GM18526 (cell line): ENCODE results near the gene AKIP1.

ENCODE experiments used
- POLR2A ChIP-seq: IDR thresholded peaks from 3 replicates; pipeline ENCODE4 v1.6.1; 2011; ENCODE audit not compliant: insufficient read length; ENCODE audit errors: extremely low read depth

Gene AKIP1

DNA sequence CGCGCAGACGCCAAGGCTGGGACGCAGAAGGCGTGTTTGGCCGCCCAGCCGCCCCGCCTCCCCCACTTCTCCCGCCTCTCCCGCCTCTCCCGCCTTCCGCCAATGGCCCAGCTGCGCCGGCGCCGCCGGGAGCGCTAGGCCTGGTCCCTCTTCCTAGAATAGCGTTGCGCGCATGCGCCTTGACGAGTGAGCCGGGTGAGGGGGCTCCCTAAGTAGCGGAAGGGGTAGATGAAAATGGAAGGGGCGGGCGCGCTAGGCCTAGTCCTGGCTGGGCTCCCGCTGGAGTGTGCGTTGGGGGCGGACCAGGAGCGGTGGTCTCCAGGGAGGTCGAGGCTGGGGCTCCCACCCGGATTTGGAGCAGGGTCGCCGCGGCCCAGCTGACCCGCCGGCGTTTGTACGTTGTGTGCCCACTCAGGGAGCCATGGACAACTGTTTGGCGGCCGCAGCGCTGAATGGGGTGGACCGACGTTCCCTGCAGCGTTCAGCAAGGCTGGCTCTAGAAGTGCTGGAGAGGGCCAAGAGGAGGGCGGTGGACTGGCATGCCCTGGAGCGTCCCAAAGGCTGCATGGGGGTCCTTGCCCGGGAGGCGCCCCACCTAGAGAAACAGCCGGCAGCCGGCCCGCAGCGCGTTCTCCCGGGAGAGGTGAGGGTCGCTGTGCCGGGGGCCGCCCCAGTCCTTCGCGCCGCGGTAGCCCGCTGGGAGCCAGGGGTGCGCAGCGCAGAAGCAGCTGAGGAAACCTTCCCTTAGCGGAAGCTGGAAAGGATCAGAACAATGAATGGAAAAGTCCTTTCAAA, at the start of gene AKIP1:
Gene AKIP1, plus strand, starts transcription at position 161 of the 795 bp plus-strand sequence. Its CDS starts 261 bp downstream, at position 422.
- peak; percentile 63 for TF ChIP-seq POLR2A

DNA sequence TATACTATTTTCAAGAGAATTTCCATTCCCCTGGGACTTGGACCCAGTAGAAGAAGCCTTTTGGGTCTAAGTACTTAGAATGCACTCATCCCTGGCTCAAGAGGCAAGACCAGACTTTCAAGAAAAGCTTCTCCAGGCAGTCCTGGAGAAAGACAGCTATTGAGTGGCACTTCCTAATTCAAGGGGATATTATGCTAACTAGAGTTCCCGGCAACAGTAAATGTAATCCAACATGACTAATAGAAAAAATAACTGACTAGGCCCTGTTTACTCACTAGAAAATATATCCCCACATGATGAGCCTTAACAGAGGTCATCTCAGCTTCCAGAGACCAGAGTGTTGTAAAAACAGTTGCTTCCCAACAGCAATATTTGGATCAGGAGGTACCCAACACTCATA, 47.2 kb upstream of the AKIP1 start:
- no peak for TF ChIP-seq POLR2A

- no peak for TF ChIP-seq POLR2A
These were observed 45.7 kb upstream of the AKIP1 start for GRCh38 chr11:8865304-8865703.

GRCh38 chr11:8867035-8867434, 44.0 kb upstream of the AKIP1 start:
- TF ChIP-seq POLR2A: no peak

- no peak for TF ChIP-seq POLR2A
These were observed 42.9 kb upstream of the AKIP1 start for GRCh38 chr11:8867931-8868631.

DNA sequence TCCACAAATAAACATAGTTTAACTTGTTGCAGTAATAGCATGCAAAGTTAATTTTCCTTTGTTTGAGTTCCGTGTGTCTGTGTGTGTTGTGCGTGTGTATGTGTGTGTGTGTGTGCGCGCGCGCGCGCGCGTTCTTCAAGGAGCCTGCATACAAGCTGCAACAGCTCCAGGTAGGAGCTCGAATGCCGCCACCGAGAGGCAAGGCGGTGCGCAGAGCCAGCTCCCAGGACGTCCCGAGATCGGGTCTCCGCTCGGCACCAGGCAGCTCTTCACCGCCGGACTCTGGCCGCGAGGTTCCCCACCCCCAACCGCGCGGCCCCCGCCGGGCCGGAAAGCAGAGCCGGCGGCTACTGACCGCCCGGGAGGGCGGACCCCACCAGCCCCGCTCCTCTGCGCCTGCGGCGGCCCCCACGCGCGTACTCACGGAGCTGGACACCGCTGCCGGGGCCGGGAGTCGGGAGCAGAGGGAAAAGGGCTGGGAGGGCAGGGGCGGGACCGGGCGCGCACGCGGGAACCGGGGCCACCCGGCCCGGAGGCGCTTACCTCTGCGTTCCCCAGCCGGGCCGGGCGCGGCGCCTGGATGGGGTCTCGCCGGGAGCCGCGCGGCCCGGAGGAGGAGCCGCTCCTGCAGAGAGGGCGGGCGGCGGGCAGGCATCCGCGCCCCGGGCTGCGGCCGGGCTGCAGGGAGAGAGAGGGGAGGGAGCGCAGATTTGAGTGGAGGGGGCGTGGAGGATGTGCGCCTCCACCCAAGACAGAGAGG, 40.4 kb upstream of the AKIP1 start:
- no peak for TF ChIP-seq POLR2A

DNA sequence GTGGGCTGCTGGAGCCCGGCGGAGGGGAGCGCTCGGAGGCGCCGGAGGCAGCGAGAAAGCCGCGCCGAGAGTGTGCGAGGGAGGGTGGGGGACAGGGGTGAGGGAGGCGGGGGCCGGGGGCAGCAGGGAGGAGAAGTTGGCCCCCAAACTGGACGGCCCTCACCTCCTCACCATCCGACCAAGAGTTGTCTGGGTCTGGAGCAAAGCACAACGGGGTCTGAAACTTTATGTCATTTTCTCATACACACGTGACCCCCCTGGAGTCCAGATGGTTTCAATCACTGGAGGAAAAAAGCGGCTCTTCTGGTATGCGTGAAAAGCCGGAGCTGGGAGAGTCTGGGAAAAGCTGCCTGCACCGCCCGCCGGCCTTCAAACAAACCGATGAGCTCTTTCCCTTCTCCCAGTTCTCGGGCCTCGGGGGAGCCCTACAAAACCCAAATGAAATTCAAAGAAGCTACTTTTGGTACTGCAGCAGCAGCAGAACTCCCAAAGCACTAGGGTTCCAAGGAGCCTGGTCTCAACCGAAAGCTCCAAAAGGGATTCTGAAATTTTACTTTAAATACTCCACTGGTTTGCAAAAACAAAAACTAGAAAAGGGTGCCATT, 39.7 kb upstream of the AKIP1 start:
- no peak for TF ChIP-seq POLR2A

DNA sequence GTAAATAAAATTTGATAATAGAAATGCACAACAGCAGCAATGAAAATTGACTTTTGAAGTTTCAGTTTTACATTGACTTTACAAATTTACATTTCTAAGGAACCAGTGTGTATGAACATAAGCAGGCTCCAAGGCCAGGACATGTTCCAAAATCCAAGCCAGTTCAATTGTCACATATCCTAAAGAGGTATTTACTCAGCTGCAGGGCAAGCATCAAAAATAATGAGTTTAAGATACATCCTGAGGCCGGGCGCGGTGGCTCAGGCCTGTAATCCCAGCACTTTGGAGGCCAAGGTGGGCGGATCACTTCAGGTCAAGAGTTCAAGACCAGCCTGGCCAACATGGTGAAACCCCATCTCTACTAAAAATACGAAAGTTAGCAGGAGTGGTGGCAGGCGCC, 39.0 kb upstream of the AKIP1 start:
- no peak for TF ChIP-seq POLR2A

- TF ChIP-seq POLR2A: no peak
These were observed 37.1 kb upstream of the AKIP1 start for GRCh38 chr11:8873741-8874405.

GRCh38 chr11:8878771-8879170, 32.2 kb upstream of the AKIP1 start:
- TF ChIP-seq POLR2A: no peak

- no peak for TF ChIP-seq POLR2A
These were observed 24.7 kb upstream of the AKIP1 start for GRCh38 chr11:8886322-8886721.

DNA sequence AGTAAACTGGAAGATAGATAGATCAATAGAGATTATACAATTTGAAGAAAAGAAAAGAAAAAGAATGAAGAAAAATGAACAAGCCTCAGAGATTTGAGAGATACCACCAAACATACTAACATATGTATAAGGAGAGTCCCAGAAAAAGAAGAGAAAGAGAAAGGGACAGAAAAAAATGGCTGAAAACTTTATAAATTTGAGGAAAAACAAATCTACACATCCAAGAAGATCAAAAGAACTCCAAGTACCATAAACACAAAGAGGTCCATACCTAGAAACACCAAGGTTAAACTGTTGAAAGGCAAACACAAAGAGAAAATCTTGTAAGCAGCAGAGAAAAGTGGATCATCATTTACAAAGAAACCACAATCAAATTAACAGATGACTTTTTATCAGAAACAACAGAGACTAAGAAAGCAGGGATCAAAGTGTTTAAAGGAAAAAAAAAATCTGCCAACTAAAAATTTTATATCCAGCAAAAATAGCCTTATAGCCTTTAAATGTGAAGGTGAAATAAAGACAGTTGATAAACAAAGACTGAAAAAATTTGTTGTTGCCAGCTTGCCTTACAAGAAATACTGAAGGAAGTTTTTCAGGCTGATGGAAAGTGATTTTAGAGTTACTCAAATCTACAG, 11.8 kb upstream of the AKIP1 start:
- TF ChIP-seq POLR2A: no peak

- TF ChIP-seq POLR2A: no peak
These were observed 5.3 kb upstream of the AKIP1 start for GRCh38 chr11:8905528-8906165.

DNA sequence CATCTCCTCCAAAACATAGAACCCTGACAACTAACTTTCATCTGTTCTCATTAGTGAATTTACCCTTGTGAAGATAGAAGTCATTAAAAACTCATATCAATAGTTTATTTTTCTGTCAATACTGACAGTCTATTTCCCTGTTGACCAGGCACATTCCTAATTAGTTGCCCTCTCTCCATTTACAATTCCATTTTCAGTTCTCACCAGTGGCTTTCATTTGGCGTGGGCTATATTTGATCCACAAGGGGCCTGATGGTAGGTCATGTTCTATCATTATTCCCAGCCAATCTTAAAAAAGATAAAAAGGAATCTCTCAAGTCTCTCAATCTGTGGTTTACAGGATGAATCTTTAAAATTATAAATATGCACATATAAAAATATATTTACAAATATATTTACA, 3.9 kb upstream of the AKIP1 start:
- no peak for TF ChIP-seq POLR2A
